CD4-positive, alpha-beta T cell treated with Interleukin-15 for 4 hours (primary cell): ENCODE measurements around the gene PAFAH1B1.
"Not testable (repeated sequence)": the region's sequence is repeated elsewhere in the genome, so short reads cannot be mapped to it uniquely, and the experiment has no call there.

Experiments used
- DNase-seq: peaks from one replicate; pipeline ENCODE4 v3.0.0-alpha.2; 2020; ENCODE audit warnings: low spot score

Gene PAFAH1B1

GRCh38 chr17:2594722-2595599 is 1.5 kb downstream of the PAFAH1B1 start:
- DNase-seq = no peak

DNA sequence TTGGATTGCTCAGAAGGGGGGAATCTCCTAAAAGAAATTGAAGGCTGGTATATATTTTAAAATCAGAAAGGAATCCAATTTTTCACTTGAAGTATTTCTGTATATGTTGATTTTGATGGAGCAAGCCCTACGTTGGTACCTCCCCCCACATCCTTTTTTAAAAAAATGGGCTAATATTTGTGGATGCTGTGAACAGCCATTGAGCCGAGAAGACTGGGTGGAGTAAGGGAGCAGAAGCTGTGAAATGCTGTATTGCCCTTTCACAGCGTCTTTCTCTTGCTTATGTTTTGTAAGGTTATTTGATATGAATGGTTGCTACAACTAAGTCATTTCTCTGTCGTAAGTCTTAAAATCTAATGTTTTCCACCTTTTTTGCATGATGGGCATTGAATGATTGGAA is 2.3 kb downstream of the PAFAH1B1 start:
- DNase-seq = no peak

DNA sequence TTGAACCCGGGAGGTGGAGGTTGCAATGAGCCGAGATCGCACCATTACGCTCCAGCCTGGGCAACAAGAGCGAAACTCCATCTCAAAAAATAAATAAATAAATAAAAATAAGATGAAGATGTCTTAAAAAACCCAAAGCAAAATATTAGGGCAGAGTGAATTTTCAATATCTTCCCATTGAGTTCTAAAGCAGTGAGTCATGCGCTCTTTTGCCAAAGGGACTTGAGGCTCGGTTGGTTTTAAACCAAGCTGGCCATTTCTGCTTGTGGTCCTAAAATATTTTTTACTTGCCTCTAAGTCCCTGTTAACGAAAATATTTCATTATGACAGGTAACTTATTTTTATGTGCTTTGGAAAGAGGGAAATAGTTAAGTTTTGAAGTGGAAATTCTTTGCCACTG is 4.7 kb downstream of the PAFAH1B1 start:
- DNase-seq = no peak

GRCh38 chr17:2602597-2603017 is 9.2 kb downstream of the PAFAH1B1 start:
- no peak for DNase-seq

DNA sequence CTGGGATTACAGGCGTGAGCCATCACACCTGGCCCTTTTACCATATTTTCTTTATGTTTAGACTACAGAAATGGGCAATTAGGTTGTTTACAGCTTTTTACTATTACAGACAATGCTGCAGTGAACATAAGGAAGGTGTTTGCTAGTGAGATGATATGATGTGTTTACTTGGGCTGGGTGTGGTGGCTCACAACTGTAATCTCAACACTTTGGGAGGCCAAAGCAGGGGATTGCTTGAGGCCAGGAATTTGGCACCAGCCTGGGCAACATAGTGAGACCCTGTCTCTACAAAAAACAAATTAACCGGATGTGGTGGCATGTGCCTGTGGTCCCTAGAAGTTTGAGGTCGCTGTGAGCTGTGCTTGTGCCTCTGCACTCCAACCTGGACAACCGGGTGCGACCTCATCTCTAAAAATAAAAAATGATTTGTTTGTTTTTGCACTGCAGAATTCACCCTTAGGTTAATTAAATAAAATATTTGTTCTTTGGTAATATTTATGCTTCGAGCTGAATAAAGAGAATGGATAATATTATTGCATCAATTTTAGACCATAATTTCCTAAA is 15.0 kb downstream of the PAFAH1B1 start:
- DNase-seq = no peak

DNA sequence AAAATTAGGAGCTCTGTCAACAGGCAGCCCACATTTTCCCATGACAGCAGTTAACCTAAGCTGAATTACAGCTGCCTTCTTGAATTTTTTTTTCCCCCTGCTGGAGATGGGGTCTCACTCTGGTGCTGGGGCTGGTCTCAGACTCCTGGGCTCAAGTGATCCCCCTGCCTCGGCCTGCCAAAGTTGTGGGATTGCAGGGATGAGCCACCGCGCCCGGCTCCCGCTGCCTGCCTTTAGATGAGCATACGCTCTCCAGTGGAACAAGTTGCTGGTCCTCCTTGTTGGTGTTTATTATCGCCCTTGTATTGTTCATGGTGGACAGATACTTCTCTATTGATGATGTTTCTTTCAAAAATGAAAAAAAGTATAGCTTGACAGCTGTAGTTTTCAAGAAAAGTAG is 15.6 kb downstream of the PAFAH1B1 start:
- DNase-seq = no peak

GRCh38 chr17:2610195-2611175 is 17.0 kb downstream of the PAFAH1B1 start:
- DNase-seq = no peak

- no peak for DNase-seq
These were observed 18.2 kb downstream of the PAFAH1B1 start for GRCh38 chr17:2611627-2612026.

GRCh38 chr17:2612630-2613029 is 19.2 kb downstream of the PAFAH1B1 start:
- no peak for DNase-seq

DNA sequence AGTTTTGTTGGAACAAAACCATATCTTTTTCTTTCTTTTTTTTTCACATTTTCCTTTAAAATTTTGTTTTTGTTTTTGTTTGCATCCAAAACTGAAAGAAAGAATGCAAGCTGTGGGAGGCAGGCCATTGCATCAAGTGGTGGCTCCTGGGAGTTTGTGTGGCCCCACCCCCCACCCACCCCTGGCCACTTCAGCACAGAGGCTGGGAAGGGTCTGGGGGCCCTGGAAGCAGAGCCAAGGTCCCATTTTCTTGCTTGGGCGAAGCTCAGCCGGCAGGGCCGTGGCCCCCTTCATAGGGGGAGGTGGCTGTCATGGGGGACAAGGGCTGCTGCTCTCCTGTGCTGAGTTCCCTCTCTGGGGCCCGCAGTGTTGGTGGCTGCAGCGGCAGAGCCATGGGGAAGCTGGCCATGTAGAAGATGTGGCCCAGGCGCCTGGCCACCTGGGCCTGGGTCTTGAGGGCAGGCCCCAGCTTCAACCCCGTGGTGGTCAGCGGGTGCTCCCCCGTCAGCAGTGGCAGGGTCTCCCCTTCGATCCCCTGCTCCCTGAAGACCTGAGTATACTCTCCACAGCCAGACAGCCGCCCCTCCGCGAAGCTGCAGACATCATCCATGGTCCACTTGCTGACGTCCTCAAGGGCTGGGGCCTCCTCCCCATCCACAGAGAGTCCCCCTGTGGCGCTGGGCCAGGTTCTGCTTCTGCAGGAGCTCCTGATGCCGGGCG is 19.8 kb downstream of the PAFAH1B1 start:
- no peak for DNase-seq

DNA sequence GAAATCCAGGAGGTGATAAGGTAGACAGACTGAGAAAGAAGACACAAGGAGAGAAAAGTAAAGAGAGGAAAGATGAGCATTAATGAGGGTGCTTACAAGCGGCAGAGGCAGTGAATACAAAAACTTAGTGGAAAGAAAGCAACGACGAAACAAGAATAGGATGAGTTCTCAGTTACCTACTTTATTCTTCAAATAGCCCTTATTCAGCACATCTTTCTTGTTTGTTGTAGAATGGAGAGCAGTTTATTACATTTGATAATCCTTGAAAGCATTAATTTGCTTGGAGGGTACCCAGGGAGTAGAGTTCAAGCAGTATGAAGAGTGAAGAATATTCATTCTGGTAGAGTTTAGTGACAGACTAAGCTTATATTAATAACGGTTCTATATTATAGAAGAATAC is 22.4 kb downstream of the PAFAH1B1 start:
- DNase-seq = no peak

- DNase-seq = no peak
These were observed 27.8 kb downstream of the PAFAH1B1 start for GRCh38 chr17:2621241-2621640.

GRCh38 chr17:2621951-2622405 is 28.5 kb downstream of the PAFAH1B1 start:
- DNase-seq = not testable (repeated sequence)

DNA sequence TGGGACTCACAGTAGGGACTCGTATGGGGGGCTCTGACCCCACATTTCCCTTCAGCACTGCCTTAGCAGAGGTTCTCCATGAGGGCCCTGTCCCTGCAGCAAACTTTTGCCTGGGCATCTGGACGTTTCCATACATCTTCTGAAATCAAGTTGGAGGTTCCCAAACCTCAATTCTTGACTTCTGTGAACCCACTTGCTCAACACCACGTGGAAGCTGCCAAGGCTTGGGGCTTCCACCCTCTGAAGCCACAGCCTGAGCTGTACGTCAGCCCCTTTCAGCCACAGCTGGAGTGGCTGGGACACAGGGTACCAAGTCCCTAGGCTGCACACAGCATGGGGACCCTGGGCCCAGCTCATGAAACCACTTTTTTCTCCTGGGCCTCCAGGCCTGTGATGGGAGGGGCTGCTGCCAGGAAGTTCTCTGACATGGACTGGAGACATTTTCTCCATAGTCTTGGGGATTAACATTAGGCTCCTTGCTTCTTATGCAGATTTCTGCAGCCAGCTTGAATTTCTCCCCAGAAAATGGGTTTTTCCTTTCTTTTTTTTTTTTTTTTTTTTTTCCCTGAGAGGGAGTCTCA is 29.4 kb downstream of the PAFAH1B1 start:
- not testable (repeated sequence) for DNase-seq

DNA sequence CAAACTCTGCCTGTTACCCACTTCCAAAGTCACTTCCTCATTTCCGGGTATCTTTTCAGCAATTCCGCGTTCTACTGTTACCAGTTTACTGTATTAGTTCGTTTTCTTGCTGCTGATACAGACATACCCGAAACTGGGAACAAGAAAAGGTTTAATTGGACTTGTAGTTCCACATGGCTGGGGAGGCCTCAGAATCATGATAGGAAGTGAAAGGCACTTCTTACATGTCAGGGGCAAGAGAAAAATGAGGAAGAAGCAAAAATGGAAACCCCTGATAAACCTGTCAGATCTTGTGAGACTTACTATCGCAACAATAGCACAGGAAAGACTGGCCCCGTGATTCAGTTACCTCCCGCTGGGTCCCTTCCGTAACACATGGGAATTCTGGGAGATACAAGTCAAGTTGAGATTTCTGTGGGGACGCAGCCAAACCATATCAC is 30.9 kb downstream of the PAFAH1B1 start:
- no peak for DNase-seq

DNA sequence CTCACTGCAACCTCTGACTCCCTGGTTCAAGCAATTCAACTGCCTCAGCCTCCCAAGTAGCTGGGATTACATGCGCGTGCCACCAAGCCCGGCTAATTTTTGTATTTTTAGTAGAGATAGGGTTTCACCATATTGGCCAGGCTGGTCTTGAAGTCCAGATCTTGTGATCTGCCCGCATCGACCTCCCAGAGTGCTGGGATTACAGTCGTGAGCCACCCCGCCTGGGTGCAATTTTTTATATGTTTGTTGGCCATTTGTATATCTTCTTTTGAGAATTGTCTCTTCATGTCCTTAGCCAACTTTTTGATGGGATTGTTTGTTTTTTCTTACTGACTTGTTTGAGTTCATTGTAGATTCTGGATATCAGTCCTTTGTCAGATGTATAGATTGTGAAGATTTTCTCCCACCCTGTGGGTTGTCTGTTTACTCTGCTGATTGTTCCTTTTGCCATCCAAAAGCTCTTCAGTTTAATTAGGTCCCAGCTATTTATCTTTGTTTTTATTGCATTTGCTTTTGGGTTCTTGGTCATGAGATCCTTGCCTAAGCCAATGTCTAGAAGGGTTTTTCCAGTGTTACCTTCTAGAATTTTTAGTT is 33.3 kb downstream of the PAFAH1B1 start:
- DNase-seq = not testable (repeated sequence)

DNA sequence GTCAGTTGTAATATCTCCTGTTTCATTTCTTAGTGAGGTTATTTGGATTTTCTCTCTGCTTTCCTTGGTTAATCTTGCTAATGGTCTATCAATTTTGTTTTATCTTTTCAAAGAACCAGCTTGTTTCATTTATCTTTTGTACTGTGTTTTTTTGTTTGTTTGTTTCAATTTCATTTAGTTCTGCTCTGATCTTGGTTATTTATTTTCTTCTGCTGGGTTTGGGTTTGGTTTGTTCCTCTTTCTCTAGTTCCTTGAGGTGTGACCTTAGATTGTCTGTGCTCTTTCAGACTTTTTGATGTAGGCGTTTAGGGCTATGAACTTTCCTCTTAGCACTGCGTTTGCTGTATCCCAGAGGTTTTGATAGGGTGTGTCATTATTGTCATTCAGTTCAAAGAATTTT is 35.5 kb downstream of the PAFAH1B1 start:
- not testable (repeated sequence) for DNase-seq

DNA sequence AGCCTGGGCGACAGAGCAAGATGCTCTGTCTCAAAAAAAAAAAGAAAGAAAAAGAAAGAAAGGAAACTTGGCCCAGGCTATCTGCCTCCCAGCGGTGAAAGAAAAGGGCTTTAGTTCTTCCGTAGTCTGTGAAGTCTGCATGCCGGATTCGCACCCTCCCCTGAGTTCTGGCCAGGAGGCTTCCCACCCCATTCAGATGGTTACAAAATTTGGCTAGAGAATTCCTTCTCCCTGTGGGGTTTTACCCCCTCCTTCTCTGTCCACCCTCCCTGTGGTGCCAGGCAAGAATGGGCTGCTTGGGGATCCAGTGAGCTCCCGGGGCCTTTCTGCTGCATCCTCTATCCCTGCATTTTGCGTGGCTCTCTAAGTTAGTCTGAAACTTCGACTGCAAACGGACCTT is 37.8 kb downstream of the PAFAH1B1 start:
- DNase-seq = no peak

- DNase-seq = no peak
These were observed 41.0 kb downstream of the PAFAH1B1 start for GRCh38 chr17:2634361-2634960.

DNA sequence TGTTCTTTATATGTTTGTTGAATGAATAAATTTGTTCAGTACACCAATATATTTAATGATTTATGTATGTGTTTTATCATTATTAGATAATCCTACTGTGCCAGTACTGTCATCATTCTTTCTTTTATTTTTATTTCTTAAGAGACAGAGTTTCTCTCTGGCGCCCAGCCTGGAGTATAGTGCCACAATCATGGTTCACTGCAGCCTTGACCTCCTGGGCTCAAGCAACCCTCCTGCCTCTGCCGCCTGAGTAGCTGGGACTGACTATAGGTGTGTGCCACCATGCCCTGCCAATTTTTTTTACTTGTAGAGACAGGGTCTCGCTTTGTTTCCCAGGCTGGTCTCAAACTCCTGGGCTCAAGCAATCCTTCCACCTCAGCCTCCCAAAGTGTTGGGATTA is 41.8 kb downstream of the PAFAH1B1 start:
- DNase-seq = no peak
